Stimulated activated naive CD8-positive, alpha-beta T cell treated with anti-CD3 and anti-CD28 coated beads, Interleukin-15, Interleukin-2, amounts not matched to agents 100 ng/mL and 50 ng/mL, for 24 hours (primary cell): ENCODE data around the gene SPECC1.

Experiments used
- H3K27ac Mint-ChIP-seq: one replicate; pipeline ENCODE4 v1.8.0; 2021; ENCODE audit warnings: mild to moderate bottlenecking, mixed read lengths
- H3K27me3 Mint-ChIP-seq: one replicate; pipeline ENCODE4 v1.8.0; 2021; ENCODE audit warnings: mixed read lengths
- H3K36me3 Mint-ChIP-seq: one replicate; pipeline ENCODE4 v1.8.0; 2021; ENCODE audit warnings: low read depth, mixed read lengths
- H3K4me1 Mint-ChIP-seq: one replicate; pipeline ENCODE4 v1.8.0; 2021; ENCODE audit warnings: low read depth, mixed read lengths
- H3K4me3 Mint-ChIP-seq: one replicate; pipeline ENCODE4 v1.8.0; 2021; ENCODE audit warnings: mild to moderate bottlenecking, mixed read lengths
- H3K9me3 Mint-ChIP-seq: one replicate; pipeline ENCODE4 v1.8.0; 2021; ENCODE audit warnings: mixed read lengths

Gene SPECC1

GRCh38 chr17:20282526-20283308, 273.6 kb downstream of the SPECC1 start:
- Mint-ChIP-seq H3K27me3 (no peaks in the 10 kb centered on the region), H3K27ac (no peak overlapping the region), H3K4me3 (no peak overlapping the region), H3K9me3 (no peaks in the 10 kb centered on the region), H3K4me1 (peaks cover 27% of the 10 kb centered on the region), H3K36me3 (no peaks in the 10 kb centered on the region)

GRCh38 chr17:20284022-20284421, 274.9 kb downstream of the SPECC1 start:
- H3K4me3 Mint-ChIP-seq: no peak overlapping the region
- peaks cover 22% of the 10 kb centered on the region for H3K4me1 Mint-ChIP-seq
- no peaks in the 10 kb centered on the region for H3K9me3 Mint-ChIP-seq
- peaks cover 4% of the 10 kb centered on the region for H3K36me3 Mint-ChIP-seq
- H3K27ac Mint-ChIP-seq: no peak overlapping the region
- no peaks in the 10 kb centered on the region for H3K27me3 Mint-ChIP-seq

- Mint-ChIP-seq H3K4me1 (peaks cover 20% of the 10 kb centered on the region), H3K4me3 (no peak overlapping the region), H3K9me3 (no peaks in the 10 kb centered on the region), H3K27ac (no peak overlapping the region), H3K27me3 (no peaks in the 10 kb centered on the region), H3K36me3 (peaks cover 4% of the 10 kb centered on the region)
Measured at GRCh38 chr17:20284570-20285295, 275.6 kb downstream of the SPECC1 start.

GRCh38 chr17:20289984-20290383, 280.8 kb downstream of the SPECC1 start:
- peaks cover 4% of the 10 kb centered on the region for H3K36me3 Mint-ChIP-seq
- no peaks in the 10 kb centered on the region for H3K27me3 Mint-ChIP-seq
- H3K27ac Mint-ChIP-seq: no peak overlapping the region
- H3K4me3 Mint-ChIP-seq: no peak overlapping the region
- no peaks in the 10 kb centered on the region for H3K9me3 Mint-ChIP-seq
- H3K4me1 Mint-ChIP-seq: no peaks in the 10 kb centered on the region

- Mint-ChIP-seq H3K27ac (no peak overlapping the region), H3K36me3 (peaks cover 4% of the 10 kb centered on the region), H3K4me1 (no peaks in the 10 kb centered on the region), H3K9me3 (no peaks in the 10 kb centered on the region), H3K4me3 (no peak overlapping the region), H3K27me3 (no peaks in the 10 kb centered on the region)
Measured at GRCh38 chr17:20291853-20292252, 282.7 kb downstream of the SPECC1 start.

GRCh38 chr17:20293501-20293900, 284.3 kb downstream of the SPECC1 start:
- Mint-ChIP-seq H3K4me3 (no peak overlapping the region), H3K9me3 (no peaks in the 10 kb centered on the region), H3K27ac (no peak overlapping the region), H3K27me3 (no peaks in the 10 kb centered on the region), H3K4me1 (no peaks in the 10 kb centered on the region), H3K36me3 (peaks cover under 1% of the 10 kb centered on the region)

- no peaks in the 10 kb centered on the region for H3K4me1 Mint-ChIP-seq
Measured at GRCh38 chr17:20294120-20294519, 285.0 kb downstream of the SPECC1 start.

GRCh38 chr17:20299013-20299412, 289.9 kb downstream of the SPECC1 start:
- Mint-ChIP-seq H3K4me3 (no peak overlapping the region), H3K36me3 (no peaks in the 10 kb centered on the region), H3K27me3 (no peaks in the 10 kb centered on the region), H3K27ac (no peak overlapping the region), H3K9me3 (no peaks in the 10 kb centered on the region), H3K4me1 (no peaks in the 10 kb centered on the region)

More at GRCh38 chr17:20294120-20294519, 285.0 kb downstream of the SPECC1 start:
- Mint-ChIP-seq H3K27me3 (no peaks in the 10 kb centered on the region), H3K27ac (no peak overlapping the region), H3K4me3 (no peak overlapping the region), H3K9me3 (no peaks in the 10 kb centered on the region), H3K36me3 (no peaks in the 10 kb centered on the region)

GRCh38 chr17:20300436-20300934, 291.3 kb downstream of the SPECC1 start:
- H3K9me3 Mint-ChIP-seq: peaks cover 13% of the 10 kb centered on the region
- no peak overlapping the region for H3K4me3 Mint-ChIP-seq
- peaks cover 6% of the 10 kb centered on the region for H3K36me3 Mint-ChIP-seq
- H3K27ac Mint-ChIP-seq: no peak overlapping the region
- no peaks in the 10 kb centered on the region for H3K27me3 Mint-ChIP-seq
- H3K4me1 Mint-ChIP-seq: no peaks in the 10 kb centered on the region

GRCh38 chr17:20302246-20302917, 293.2 kb downstream of the SPECC1 start:
- peaks cover 22% of the 10 kb centered on the region for H3K9me3 Mint-ChIP-seq
- no peaks in the 10 kb centered on the region for H3K4me1 Mint-ChIP-seq
- H3K27me3 Mint-ChIP-seq: no peaks in the 10 kb centered on the region
- peaks cover 20% of the 10 kb centered on the region for H3K36me3 Mint-ChIP-seq
- no peak overlapping the region for H3K4me3 Mint-ChIP-seq
- H3K27ac Mint-ChIP-seq: no peak overlapping the region

- Mint-ChIP-seq H3K4me3 (no peak overlapping the region), H3K36me3 (peaks cover 26% of the 10 kb centered on the region), H3K27ac (no peak overlapping the region)
Measured at GRCh38 chr17:20304961-20305360, 295.8 kb downstream of the SPECC1 start.

GRCh38 chr17:20306924-20307323, 297.8 kb downstream of the SPECC1 start:
- Mint-ChIP-seq H3K27ac (no peak overlapping the region), H3K4me1 (no peaks in the 10 kb centered on the region), H3K36me3 (peaks cover 26% of the 10 kb centered on the region)

More at GRCh38 chr17:20304961-20305360, 295.8 kb downstream of the SPECC1 start:
- Mint-ChIP-seq H3K9me3 (peaks cover 22% of the 10 kb centered on the region), H3K27me3 (no peaks in the 10 kb centered on the region), H3K4me1 (no peaks in the 10 kb centered on the region)

GRCh38 chr17:20307326-20307910, 298.3 kb downstream of the SPECC1 start:
- Mint-ChIP-seq H3K27ac (no peak overlapping the region), H3K27me3 (no peaks in the 10 kb centered on the region), H3K4me1 (no peaks in the 10 kb centered on the region), H3K4me3 (no peak overlapping the region), H3K9me3 (peaks cover 22% of the 10 kb centered on the region), H3K36me3 (peaks cover 26% of the 10 kb centered on the region)

More at GRCh38 chr17:20306924-20307323, 297.8 kb downstream of the SPECC1 start:
- Mint-ChIP-seq H3K4me3 (no peak overlapping the region), H3K9me3 (peaks cover 22% of the 10 kb centered on the region), H3K27me3 (no peaks in the 10 kb centered on the region)

GRCh38 chr17:20310481-20310880, 301.3 kb downstream of the SPECC1 start:
- no peaks in the 10 kb centered on the region for H3K4me1 Mint-ChIP-seq
- no peak overlapping the region for H3K27ac Mint-ChIP-seq
- H3K9me3 Mint-ChIP-seq: peaks cover 9% of the 10 kb centered on the region
- H3K36me3 Mint-ChIP-seq: peaks cover 20% of the 10 kb centered on the region
- H3K4me3 Mint-ChIP-seq: no peak overlapping the region
- H3K27me3 Mint-ChIP-seq: no peaks in the 10 kb centered on the region
